Motor neuron (in vitro differentiated cells): ENCODE results near the gene CRISPLD2. TPM values are rescaled to one million over a fixed set of nuclear protein-coding genes. Genes with fewer than 3 reads are reported as not detected.

Experiments
- ATAC-seq, 8 experiments: fragments of 200-7000 bp; cut with Tn5 transposase; replicated peaks in 6 of 8; 2 replicates each; pipeline ENCODE4 v1.8.0; 2021; ENCODE audit warnings: mild to moderate bottlenecking in 8 of 8, moderate library complexity in 8 of 8
- H3K27ac ChIP-seq, 2 donors: fragments of 250-450 bp; sonication (Bioruptor Pico); 2 replicates each; pipeline ENCODE4 v1.9.0; 2021; ENCODE audit warnings: antibody characterized with exemption in 2 of 2, mild to moderate bottlenecking in 2 of 2, moderate library complexity in 1 of 2
- H3K4me1 ChIP-seq, 2 donors: fragments of 250-450 bp; sonication (Bioruptor Pico); replicated peaks in 1 of 2; 2 replicates each; pipeline ENCODE4 v1.6.1; 2021; ENCODE audit warnings: antibody characterized with exemption in 2 of 2, mild to moderate bottlenecking in 2 of 2, moderate library complexity in 1 of 2
- H3K4me3 ChIP-seq, 5 donors: fragments of 250-450 bp; sonication (Bioruptor Pico); 2 replicates each; pipeline ENCODE4 v1.9.0; 2021; ENCODE audit warnings: antibody characterized with exemption in 5 of 5, mild to moderate bottlenecking in 5 of 5, moderate library complexity in 4 of 5
- WGBS, 10 experiments: fragments of 450-650 bp; shearing (Covaris generic); methylation state at CpG; one replicate each; pipeline ENCODE4 v1.0.0; 2022; 5-methylcytosine and 5-hydroxymethylcytosine counted together
- in situ Hi-C, 9 experiments: fragments of 400-800 bp; cut with MboI; loops; one replicate each; pipeline ENCODE4 v1.15.0; 2021; ENCODE audit warnings: low sequenced_read_pairs in 9 of 9, low pct_unique_long_range_greater_than_20kb in 2 of 9; ENCODE audit not compliant: unreplicated experiment in 9 of 9
- total RNA-seq, 8 experiments: library from RNA; unstranded; fragments of 300-600 nt; gene quantifications; 2 replicates each; pipeline versions ENCODE4 v1.2.3 to v1.2.4, GENCODE V29; 2022

CRISPLD2 gene
- total RNA-seq, 8 experiments from 2014 or later: 0.14 to 15.4 (median 1.3) TPM

DNA sequence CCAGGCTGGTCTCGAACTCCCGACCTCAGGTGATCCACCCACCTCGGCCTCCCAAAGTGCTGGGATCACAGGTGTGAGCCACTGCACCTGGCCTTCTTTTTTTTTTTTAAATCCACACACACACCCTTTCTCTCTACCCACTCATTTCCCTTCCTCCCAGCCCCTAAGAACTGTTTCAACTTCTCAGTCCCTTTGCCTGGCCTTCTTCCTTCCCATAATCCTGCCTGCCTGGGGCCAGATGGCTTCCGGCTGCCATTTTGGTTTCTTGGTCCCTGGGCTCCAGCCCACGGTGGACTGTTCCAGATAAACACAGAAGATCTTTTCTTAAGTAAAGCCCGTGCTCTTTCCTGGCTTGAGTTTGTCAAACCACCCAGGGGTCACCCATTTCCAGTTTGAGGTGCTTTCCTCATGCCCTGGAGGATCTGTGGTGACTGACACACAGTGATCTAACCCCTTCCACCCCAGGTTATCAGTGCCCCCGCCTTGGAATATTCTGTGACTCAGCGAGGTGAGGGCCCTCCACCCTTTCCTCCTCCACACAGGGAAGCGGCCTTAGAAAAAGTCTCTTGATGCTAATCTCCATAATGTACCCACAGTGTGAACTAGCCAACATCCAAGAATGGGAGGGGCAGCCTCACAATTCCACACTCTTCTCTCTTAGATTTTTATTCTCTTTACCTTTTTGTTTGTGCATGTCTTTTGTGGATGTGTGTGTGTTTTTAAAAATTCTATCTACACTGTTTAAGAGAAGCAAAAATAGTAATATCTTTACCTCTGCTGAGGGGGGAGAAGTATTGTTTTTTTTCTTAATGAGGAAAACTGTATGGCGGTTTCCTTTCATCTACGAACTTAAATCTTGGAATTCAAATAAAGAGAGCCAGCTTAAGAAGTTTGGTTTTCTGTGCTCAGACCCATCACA lies 60.0 kb downstream of the CRISPLD2 start:
- Histone ChIP-seq H3K4me3 (no peak overlapping the region), H3K4me1 (peaks cover 0 to 5% of the 10 kb centered on the region in 2 donors), H3K27ac (no peak overlapping the region)
- in situ Hi-C loops: no loop called here
- peak in 3 of 8 experiments; percentile 63 to 82 (median 82) for ATAC-seq
- WGBS, 10 experiments: 58 to 100% (median 83%) methylated on average over 1 to 8 of the region's 11 CpGs; no CpG with 5 or more reads in 1 of the 10 experiments

DNA sequence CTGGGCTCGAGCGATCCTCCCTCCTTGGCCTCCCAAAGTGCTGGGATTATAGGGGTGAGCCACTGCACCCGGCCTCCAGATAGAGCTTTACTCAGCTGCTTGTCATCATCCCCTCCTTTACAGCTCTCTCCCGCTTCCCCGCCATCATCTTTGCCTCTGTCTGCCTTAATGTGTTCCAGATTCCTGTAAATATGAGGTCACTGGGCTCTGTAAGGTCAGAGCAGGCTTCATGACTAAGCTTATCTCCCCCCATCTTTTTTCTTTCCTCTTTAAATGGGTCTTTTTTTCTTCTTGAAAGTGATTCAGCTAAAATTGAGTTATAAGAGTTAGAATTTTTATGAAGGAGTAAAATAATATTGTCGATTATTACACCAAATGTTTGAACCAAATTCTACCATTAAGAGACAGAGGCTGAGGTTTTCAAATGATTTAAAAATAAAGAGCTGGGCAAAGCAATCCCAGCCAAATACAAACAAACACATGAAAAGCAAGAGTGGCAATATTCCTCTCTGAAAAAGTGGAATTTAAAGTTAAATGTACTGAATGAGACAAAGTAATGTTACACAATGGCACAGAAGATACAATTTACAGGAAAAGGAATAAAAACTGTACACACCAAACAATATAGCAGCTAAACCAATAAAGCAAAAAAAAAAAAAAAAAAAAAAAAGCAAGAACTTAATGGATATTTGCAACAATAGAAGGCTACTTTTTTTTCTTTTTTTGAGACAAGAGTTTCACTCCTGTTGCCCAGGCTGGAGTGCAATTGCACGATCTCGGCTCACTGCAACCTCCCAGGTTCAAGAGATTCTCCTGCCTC lies 62.1 kb downstream of the CRISPLD2 start:
- Histone ChIP-seq H3K4me3 (no peak overlapping the region), H3K27ac (no peak overlapping the region), H3K4me1 (peaks cover 2 to 11% of the 10 kb centered on the region in 2 donors)
- 7 to 100% (median 78%) methylated on average over 1 to 8 of the region's 8 CpGs for WGBS, 10 experiments
- in situ Hi-C loops: no loop called here
- ATAC-seq: peak in 4 of 8 experiments; percentile 48 to 56 (median 50)

- in situ Hi-C loops: no loop called here
- ATAC-seq: peak in 2 of 8 experiments; percentile 20 to 56
- H3K27ac ChIP-seq: no peak overlapping the region
- H3K4me3 ChIP-seq: no peak overlapping the region
- H3K4me1 ChIP-seq: peaks cover 3 to 11% of the 10 kb centered on the region in 2 donors
- WGBS, 10 experiments: 0 to 100% (median 71%) methylated on average over 1 to 8 of the region's 9 CpGs; no CpG with 5 or more reads in 1 of the 10 experiments
These were observed 63.5 kb downstream of the CRISPLD2 start for GRCh38 chr16:84883301-84883700.

- WGBS, 10 experiments: 53 to 100% (median 67%) methylated on average over 1 to 6 of the region's 6 CpGs; no CpG with 5 or more reads in 6 of the 10 experiments
- in situ Hi-C loops: no loop called here
- no peak overlapping the region for H3K4me3 ChIP-seq
- peaks cover 3 to 11% of the 10 kb centered on the region in 2 donors for H3K4me1 ChIP-seq
- H3K27ac ChIP-seq: no peak overlapping the region
- no peak for ATAC-seq
These were observed 64.4 kb downstream of the CRISPLD2 start for GRCh38 chr16:84884246-84884595.

DNA sequence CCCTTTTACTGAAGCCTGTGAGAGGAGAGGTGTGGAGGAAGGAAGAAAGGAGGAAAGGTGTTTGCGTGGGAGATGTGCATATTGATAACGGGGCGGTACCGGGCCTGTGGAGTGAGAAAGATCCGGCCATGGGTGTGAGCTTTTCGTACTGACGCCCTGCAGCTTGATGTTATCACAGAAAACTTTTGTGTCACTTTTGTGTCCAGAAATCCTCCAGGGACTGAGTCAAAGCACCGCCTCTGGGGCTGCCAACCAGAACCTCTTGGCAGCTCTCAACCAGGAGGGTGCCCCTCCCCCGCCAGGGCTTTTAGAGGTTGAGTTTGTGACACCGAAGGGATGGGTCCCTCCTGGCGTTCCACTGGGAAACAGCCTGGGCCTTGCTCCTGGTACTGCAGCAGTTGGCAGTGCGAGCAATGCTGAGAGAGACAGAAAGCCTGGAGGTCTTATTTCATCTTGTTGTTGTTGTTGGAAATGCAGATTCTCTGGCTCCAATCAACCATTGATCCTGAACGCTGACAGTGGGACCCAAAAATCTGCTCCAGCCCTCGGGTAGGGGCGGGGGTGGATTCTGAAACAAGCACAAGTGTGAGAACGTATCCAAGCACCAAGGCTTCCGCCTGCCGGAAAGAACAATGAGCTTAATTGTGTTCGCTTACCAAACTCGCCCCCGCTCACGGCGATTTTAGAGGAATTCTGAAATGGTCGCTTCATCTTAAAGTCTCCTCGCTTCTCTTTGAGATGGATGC lies 65.0 kb downstream of the CRISPLD2 start:
- Histone ChIP-seq H3K27ac (no peak overlapping the region), H3K4me3 (no peak overlapping the region), H3K4me1 (peaks cover 3 to 11% of the 10 kb centered on the region in 2 donors)
- peak in 3 of 8 experiments; percentile 11 to 39 (median 19) for ATAC-seq
- in situ Hi-C loops: no loop called here
- 20 to 88% (median 65%) methylated on average over 1 to 10 of the region's 25 CpGs; no CpG with 5 or more reads in 2 of the 10 experiments for WGBS, 10 experiments

DNA sequence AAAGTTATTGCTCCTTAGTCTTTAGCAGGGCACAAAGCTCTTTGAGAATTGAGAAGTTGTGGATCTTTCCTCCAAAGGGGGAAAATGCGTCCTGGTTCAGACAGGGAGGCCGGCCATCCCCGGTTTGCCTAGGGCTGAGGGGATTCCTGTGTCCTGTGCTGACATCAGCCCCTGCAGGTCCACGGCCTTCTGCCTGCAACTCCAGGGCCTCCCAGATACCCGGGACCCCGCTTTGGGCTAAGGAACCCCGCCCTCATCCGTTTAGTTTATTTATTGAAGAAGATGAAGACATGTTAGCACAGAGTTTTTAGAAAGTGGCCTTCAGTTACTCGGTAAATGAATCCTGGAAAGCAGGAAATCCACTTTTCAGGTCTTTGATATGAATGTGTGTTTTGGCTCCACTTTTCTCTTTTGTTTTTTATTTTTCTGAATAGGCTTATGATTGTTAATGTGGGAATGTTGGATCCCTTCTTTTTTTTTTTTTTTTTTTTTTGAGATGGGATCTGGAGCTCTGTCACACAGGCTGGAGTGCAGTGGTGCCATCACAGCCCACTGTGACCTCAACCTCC lies 65.6 kb downstream of the CRISPLD2 start:
- ATAC-seq: no peak
- Histone ChIP-seq H3K4me3 (no peak overlapping the region), H3K27ac (no peak overlapping the region), H3K4me1 (peaks cover 3 to 11% of the 10 kb centered on the region in 2 donors)
- in situ Hi-C loops: no loop called here
- 59 to 100% (median 78%) methylated on average over 2 to 9 of the region's 9 CpGs; no CpG with 5 or more reads in 1 of the 10 experiments for WGBS, 10 experiments

DNA sequence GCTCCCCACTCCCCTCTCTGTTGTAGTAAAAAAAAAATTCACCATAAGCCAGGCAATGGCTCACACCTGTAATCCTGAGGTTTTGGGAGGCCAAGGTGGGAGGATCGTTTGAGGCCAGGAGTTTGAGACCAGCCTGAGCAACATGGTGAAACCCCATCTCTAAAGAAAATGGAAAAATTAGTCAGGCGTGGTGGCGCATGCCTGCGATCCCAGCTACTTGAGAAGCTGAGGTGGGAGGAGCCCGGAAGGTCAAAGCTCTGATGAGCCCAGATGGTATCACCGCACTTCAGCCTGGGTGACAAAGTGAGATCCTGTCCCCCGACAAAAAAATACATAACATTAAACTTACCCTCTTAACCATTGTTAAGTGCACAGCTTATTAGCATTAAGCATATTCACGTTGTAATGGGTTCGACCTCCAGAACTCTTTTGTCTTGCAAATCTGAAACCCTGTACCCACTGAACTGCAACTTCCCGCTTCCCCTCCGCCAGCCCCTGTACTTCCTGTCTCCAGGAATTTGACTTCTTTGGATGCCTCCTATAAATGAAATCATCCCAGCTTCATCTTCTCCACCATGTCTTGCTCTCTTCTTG lies 66.8 kb downstream of the CRISPLD2 start:
- Histone ChIP-seq H3K27ac (no peak overlapping the region), H3K4me3 (no peak overlapping the region), H3K4me1 (peaks cover 6 to 13% of the 10 kb centered on the region in 2 donors)
- WGBS, 10 experiments: 69 to 100% (median 93%) methylated on average over 1 to 10 of the region's 11 CpGs; no CpG with 5 or more reads in 1 of the 10 experiments
- no peak for ATAC-seq
- in situ Hi-C loops: no loop called here

GRCh38 chr16:84887207-84887606 lies 67.4 kb downstream of the CRISPLD2 start:
- in situ Hi-C loops: no loop called here
- no peak overlapping the region for H3K4me3 ChIP-seq
- 97 to 100% methylated on average over 1 to 6 of the region's 15 CpGs; no CpG with 5 or more reads in 8 of the 10 experiments for WGBS, 10 experiments
- no peak for ATAC-seq
- H3K27ac ChIP-seq: no peak overlapping the region
- peaks cover 9 to 14% of the 10 kb centered on the region in 2 donors for H3K4me1 ChIP-seq

DNA sequence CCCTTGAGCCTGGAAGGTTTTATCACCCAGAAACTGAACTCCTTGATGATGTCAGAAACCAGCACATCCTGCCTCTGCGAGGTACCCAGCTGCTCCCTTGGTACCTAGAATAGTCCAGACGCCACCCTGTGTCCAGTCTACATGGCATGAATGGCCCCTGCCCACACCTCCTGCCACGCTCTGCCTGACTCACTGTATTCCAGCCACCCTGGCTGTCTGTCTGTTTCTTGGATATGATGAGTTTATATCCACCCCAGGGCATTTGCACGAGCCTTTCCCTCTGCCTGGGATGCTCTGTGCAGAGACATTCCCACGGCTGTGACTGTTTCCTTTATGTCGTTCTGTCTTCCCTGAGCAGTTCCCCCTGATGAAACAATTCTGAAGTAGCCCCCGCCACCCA lies 68.7 kb downstream of the CRISPLD2 start:
- no peak for ATAC-seq
- in situ Hi-C loops: no loop called here
- WGBS, 10 experiments: 70 to 100% (median 85%) methylated on average over 1 to 7 of the region's 7 CpGs; no CpG with 5 or more reads in 2 of the 10 experiments

DNA sequence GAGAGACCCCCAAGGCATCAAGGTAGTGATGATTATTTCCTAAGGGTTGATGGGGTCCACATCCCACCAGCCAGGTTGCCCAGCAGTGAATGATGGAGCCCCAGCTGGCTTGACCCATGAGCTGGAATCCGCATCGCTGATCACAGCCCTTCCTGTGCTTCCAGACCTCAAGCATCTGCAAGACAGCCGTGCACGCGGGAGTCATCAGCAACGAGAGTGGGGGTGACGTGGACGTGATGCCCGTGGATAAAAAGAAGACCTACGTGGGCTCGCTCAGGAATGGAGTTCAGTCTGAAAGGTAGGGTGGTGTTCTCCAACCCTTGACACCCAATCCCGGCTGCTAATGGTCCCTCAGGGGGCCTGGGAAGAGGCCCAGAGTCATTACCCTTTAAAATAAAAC lies 69.3 kb downstream of the CRISPLD2 start:
- 17 to 85% (median 65%) methylated on average over 1 to 9 of the region's 12 CpGs; no CpG with 5 or more reads in 3 of the 10 experiments for WGBS, 10 experiments

More for the DNA sequence above, 68.7 kb downstream of the CRISPLD2 start:
- H3K27ac ChIP-seq: no peak overlapping the region
- no peak overlapping the region for H3K4me3 ChIP-seq
- peaks cover 9 to 14% of the 10 kb centered on the region in 2 donors for H3K4me1 ChIP-seq

GRCh38 chr16:84890427-84890826 lies 70.6 kb downstream of the CRISPLD2 start:
- no peak for ATAC-seq
- WGBS, 10 experiments: 85 to 100% (median 100%) methylated on average over 1 to 7 of the region's 9 CpGs; no CpG with 5 or more reads in 3 of the 10 experiments
- Histone ChIP-seq H3K4me1 (peaks cover 3 to 9% of the 10 kb centered on the region in 2 donors), H3K4me3 (no peak overlapping the region), H3K27ac (no peak overlapping the region)
- in situ Hi-C loops: no loop called here

More for the DNA sequence above, 69.3 kb downstream of the CRISPLD2 start:
- no peak for ATAC-seq
- H3K4me3 ChIP-seq: no peak overlapping the region
- peaks cover 9 to 14% of the 10 kb centered on the region in 2 donors for H3K4me1 ChIP-seq
- H3K27ac ChIP-seq: no peak overlapping the region
- in situ Hi-C loops: no loop called here
